ENCODE results near the gene RNF43. TPM values are rescaled to one million over a fixed set of nuclear protein-coding genes. Genes with fewer than 3 reads are reported as not detected.

The RNF43 gene
- total RNA-seq = 0.49 and 0.63 TPM in 2 replicates

GRCh38 chr17:58417300-58418092 is at the start of gene RNF43:
RNF43 (minus strand) TSS chr17:58417534; CDS start chr17:58415577, 1,957 bp downstream.

Other genes starting within 250 kb of the RNF43 start
- not detected in 2 replicates for gene EPX, start 224.8 kb downstream of the RNF43 start, total RNA-seq
- 10.8 and 14.6 TPM in 2 replicates for gene MKS1, start 198.3 kb downstream of the RNF43 start, total RNA-seq
- gene LPO, start 178.9 kb downstream of the RNF43 start, total RNA-seq = not detected in 2 replicates
- gene MPO, start 136.6 kb downstream of the RNF43 start, total RNA-seq = 0.13 TPM in 1 of 2 replicates, not detected in the other
- gene TSPOAP1, start 88.7 kb downstream of the RNF43 start, total RNA-seq = 1.6 and 15.8 TPM in 2 replicates
- 43.2 and 47.7 TPM in 2 replicates for gene SUPT4H1, start 65.3 kb downstream of the RNF43 start, total RNA-seq
- 0.16 and 0.25 TPM in 2 replicates for gene HSF5, start 70.9 kb upstream of the RNF43 start, total RNA-seq
- gene MTMR4, start 97.1 kb upstream of the RNF43 start, total RNA-seq = 25.0 and 46.0 TPM in 2 replicates

Measured in mesangial cell (primary cell).